HL-60 (cell line): Measurements from ENCODE around the gene SFXN5.

Source experiments
- DNase-seq, 2 experiments: peaks; one replicate each; pipeline ENCODE4 v3.0.0-alpha.2; 2010 to 2020; ENCODE audit warnings: low read depth in 1 of 2, low spot score in 1 of 2
- H3K27ac ChIP-seq: fragments of 250-450 bp; sonication (Bioruptor Pico); replicated peaks from 2 replicates; pipeline ENCODE4 v1.5.1; 2020; ENCODE audit warnings: mild to moderate bottlenecking, moderate library complexity
- H3K27me3 ChIP-seq: fragments of 250-450 bp; sonication (Bioruptor Pico); 2 replicates; pipeline ENCODE4 v1.5.1; 2021; ENCODE audit warnings: mild to moderate bottlenecking, moderate library complexity; ENCODE audit not compliant: insufficient read depth, poor library complexity, severe bottlenecking
- H3K4me3 ChIP-seq: replicated peaks from 2 replicates; pipeline ENCODE4 v1.5.1; 2011; ENCODE audit warnings: mild to moderate bottlenecking, control low read depth, low read length; ENCODE audit not compliant: insufficient read depth
- GABPA ChIP-seq: IDR thresholded peaks from 2 replicates; pipeline ENCODE4 v1.6.1; 2012; ENCODE audit warnings: low read depth
- POLR2AphosphoS5 ChIP-seq: IDR thresholded peaks from 2 replicates; pipeline ENCODE4 v1.6.1; 2012; ENCODE audit warnings: low read depth
- SPI1 ChIP-seq: IDR thresholded peaks from 2 replicates; pipeline ENCODE4 v1.6.1; 2012; ENCODE audit warnings: low read depth, mild to moderate bottlenecking, borderline replicate concordance
- TF ChIP-seq, protein P1 (sequence below): IDR thresholded peaks from 2 replicates; pipeline ENCODE4 v1.6.1; 2012; ENCODE audit warnings: low read depth; ENCODE audit not compliant: insufficient replicate concordance
- TF ChIP-seq, protein P2 (sequence below): IDR thresholded peaks from one replicate; pipeline ENCODE4 v1.5.1; 2011; ENCODE audit warnings: low read length, control low read depth, inconsistent platforms; ENCODE audit not compliant: insufficient read depth

SFXN5 gene

DNA sequence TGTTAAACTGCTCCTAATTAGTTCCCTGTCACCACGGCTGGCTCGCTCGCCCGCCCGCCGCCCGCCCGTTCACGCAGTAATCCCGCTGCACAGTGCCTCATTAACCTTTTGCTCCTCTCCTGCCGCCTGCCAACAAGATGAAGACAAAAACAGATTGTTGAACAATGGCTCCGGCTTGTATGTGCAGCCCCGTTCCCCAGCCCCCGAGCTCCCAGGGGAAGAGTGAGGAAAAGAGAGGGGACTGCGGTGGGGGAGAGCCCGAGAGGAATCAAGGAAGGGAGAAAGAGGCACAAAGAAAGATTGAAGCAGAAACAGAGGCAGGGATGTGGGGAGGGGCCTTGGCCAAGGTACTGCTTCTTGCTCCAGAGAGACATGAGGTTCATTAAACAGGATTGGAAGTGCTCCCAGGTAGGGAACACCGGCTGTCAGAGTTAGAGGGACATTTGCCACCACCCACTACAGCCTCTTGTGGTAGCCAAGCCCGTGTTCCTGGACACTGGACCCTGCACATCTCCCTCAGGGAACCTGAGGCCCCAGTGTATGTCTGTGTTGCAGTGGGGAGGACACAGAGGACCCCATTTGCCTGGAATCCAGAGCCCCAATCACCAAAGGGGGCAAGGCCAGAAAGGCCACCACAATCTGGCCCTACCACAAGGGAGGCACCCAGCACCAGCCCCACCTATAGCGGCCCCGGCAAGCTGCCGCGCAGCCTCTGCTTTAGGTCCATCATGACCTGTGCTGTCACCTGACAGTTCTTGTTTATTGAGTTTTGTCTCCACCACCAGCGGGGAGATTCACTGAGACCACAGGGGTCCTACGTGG lies 116.1 kb downstream of the SFXN5 start:
- TF ChIP-seq POLR2AphosphoS5 = no peak
- no peak for TF ChIP-seq SPI1
- TF ChIP-seq, protein P1, sequence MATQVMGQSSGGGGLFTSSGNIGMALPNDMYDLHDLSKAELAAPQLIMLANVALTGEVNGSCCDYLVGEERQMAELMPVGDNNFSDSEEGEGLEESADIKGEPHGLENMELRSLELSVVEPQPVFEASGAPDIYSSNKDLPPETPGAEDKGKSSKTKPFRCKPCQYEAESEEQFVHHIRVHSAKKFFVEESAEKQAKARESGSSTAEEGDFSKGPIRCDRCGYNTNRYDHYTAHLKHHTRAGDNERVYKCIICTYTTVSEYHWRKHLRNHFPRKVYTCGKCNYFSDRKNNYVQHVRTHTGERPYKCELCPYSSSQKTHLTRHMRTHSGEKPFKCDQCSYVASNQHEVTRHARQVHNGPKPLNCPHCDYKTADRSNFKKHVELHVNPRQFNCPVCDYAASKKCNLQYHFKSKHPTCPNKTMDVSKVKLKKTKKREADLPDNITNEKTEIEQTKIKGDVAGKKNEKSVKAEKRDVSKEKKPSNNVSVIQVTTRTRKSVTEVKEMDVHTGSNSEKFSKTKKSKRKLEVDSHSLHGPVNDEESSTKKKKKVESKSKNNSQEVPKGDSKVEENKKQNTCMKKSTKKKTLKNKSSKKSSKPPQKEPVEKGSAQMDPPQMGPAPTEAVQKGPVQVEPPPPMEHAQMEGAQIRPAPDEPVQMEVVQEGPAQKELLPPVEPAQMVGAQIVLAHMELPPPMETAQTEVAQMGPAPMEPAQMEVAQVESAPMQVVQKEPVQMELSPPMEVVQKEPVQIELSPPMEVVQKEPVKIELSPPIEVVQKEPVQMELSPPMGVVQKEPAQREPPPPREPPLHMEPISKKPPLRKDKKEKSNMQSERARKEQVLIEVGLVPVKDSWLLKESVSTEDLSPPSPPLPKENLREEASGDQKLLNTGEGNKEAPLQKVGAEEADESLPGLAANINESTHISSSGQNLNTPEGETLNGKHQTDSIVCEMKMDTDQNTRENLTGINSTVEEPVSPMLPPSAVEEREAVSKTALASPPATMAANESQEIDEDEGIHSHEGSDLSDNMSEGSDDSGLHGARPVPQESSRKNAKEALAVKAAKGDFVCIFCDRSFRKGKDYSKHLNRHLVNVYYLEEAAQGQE = no peak
- TF ChIP-seq, protein P2, sequence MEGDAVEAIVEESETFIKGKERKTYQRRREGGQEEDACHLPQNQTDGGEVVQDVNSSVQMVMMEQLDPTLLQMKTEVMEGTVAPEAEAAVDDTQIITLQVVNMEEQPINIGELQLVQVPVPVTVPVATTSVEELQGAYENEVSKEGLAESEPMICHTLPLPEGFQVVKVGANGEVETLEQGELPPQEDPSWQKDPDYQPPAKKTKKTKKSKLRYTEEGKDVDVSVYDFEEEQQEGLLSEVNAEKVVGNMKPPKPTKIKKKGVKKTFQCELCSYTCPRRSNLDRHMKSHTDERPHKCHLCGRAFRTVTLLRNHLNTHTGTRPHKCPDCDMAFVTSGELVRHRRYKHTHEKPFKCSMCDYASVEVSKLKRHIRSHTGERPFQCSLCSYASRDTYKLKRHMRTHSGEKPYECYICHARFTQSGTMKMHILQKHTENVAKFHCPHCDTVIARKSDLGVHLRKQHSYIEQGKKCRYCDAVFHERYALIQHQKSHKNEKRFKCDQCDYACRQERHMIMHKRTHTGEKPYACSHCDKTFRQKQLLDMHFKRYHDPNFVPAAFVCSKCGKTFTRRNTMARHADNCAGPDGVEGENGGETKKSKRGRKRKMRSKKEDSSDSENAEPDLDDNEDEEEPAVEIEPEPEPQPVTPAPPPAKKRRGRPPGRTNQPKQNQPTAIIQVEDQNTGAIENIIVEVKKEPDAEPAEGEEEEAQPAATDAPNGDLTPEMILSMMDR = no peak
- no peak for TF ChIP-seq GABPA
- Histone ChIP-seq H3K4me3 (no peak overlapping the region), H3K27ac (no peak overlapping the region), H3K27me3 (no peaks in the 10 kb centered on the region)
- no peak for DNase-seq

DNA sequence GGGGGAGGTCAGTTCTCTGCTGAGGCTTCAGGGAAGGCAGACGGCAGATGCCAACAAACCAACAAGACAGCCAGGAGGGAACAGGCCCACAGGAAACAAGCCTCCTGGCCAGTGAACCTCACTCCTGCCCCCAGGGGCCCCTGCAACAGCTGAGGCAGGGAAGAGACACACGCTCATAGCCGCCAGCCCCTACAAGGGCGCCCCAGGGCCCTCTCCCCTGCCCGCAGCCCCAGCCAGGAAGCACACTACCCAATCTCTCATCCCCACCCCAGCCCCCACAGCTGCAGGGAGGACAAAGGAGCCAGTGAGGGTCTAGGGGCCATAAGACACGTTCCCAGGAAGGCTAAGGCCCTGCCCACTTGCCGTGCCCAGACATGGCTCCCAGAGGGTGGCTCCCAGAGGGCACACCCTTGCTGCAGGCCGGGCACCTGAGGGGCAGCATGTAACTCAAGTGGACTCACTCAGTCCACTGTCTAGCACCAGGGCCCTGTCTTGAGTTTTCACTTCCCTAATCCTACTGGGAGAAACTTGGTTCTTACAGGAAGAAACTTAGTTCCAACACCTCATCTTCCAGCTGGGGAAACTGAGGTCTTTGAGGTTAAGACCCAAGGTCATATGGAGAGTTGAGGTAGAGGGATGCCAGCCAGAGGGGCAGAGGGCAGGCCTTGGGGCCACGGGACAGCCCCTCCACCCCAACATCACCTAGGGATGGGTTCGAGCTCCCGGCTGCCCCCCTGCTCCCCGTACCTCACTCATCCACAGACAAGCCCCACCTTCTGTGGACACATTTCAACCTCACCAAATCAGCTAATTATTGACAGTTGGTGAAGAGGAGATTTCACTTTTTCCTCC lies 116.9 kb downstream of the SFXN5 start:
- H3K27ac ChIP-seq = no peak overlapping the region
- no peak overlapping the region for H3K4me3 ChIP-seq
- TF ChIP-seq POLR2AphosphoS5 (no peak), SPI1 (no peak), GABPA (no peak)
- TF ChIP-seq, protein P1 = no peak
- TF ChIP-seq, protein P2 = no peak
- H3K27me3 ChIP-seq = no peaks in the 10 kb centered on the region
- DNase-seq = no peak

DNA sequence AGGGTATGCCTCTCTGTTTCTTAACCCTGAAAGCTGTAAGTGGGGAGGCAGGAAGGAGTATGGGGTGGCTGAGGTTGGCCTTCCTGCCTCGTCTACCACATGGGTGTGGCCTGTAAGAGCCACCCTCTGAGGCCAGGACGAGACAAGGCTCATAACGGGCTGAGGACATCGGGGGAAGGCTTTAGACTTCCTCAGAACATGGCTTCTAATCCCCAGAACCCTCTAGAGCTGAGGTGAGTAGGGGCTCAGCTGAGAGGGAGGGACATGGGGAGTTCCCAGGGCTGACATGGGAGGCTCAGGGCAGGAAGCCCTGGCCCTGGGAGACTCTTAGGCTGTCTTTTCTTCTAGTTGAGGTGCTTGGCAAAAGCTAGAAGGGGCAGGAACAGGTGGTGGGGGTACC lies 117.5 kb downstream of the SFXN5 start:
- TF ChIP-seq GABPA = no peak
- TF ChIP-seq SPI1 = no peak
- no peak for TF ChIP-seq POLR2AphosphoS5
- TF ChIP-seq, protein P1 = no peak
- TF ChIP-seq, protein P2 = no peak

More for the DNA sequence above, 117.5 kb downstream of the SFXN5 start:
- Histone ChIP-seq H3K4me3 (no peak overlapping the region), H3K27me3 (no peaks in the 10 kb centered on the region), H3K27ac (no peak overlapping the region)
- no peak for DNase-seq
